HG03442 (cell line): ENCODE measurements around the gene LMAN1L.

Experiments
- ATAC-seq: cut with Tn5 transposase; IDR thresholded peaks from one replicate; pipeline ENCODE4 v1.9.1; 2021; ENCODE audit warnings: mild to moderate bottlenecking, moderate library complexity; ENCODE audit not compliant: unreplicated experiment

Gene LMAN1L

DNA sequence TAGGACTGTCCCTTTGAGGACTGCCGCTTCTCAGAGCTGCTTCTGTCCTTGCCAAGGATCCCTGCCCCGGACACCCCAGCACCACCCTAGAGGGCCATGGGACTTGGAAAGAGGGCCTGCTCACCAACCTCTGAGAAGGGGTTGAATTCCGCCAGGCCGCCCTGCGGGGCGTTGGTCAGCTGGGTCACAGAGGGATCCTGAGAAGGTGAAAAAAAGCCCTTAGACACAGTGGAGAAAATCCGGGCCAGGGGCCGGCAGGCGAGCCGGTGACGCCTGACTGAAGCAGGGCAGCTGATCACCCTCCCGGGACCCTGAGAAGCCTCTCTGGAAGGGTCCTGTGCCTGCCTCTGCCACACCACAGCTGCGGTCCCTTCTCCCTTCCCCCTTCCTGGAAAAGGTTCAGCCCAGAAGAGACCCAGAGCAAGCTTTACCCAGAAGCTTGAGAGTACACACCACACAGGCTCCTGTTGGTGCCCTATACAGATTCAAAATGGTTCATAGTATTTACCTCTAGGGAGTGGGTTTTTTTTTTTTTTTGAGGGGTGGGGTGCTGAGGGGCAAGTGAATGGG, 41.9 kb downstream of the LMAN1L start:
- ATAC-seq = no peak

DNA sequence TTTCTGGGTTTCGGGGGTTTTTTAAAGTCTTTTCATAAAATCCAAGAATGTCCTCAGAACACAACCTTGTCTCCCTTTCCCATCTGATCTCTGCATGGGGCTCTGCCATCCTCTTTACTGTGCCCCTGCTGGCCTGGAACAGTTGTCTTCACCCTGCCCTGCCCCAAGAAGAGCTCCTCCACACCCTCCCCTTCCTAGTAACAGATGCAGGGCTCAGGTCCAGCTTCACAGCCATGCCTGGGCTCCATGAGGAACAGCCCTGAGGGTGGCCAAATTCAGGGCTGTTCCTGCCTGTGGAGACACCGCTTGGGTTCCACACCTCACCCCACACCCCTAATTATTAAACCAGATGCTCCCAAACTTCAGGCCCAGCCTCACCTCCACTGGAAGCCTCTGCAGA, 43.2 kb downstream of the LMAN1L start:
- no peak for ATAC-seq

GRCh38 chr15:74856537-74856936, 43.9 kb downstream of the LMAN1L start:
- ATAC-seq = no peak

DNA sequence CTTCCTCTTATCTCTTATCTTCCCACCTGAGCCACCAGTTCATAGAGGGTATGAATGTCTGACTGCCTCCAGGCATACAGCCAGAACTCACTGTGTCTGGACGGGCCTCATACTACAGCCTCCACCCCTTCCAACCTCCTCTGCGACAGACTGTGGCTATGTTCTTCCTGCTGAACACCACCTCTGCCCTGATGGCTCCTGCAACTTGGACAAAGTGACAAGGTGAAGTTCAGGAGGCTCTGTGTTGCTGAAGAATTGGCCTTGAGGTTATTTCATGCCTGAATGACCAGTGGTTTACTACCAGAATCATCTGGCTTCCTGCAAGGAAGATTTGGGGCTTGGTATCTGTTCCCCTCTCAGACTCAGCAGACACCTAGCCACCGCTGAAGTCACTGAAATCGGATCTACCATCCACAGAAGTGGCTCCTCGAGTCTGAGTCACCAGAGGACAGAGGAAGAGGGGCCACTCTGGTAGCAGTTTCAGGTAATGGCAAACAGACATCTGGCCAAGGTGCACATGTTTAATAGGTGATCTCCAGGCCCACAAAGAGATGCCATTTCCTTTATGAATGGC, 44.5 kb downstream of the LMAN1L start:
- no peak for ATAC-seq

DNA sequence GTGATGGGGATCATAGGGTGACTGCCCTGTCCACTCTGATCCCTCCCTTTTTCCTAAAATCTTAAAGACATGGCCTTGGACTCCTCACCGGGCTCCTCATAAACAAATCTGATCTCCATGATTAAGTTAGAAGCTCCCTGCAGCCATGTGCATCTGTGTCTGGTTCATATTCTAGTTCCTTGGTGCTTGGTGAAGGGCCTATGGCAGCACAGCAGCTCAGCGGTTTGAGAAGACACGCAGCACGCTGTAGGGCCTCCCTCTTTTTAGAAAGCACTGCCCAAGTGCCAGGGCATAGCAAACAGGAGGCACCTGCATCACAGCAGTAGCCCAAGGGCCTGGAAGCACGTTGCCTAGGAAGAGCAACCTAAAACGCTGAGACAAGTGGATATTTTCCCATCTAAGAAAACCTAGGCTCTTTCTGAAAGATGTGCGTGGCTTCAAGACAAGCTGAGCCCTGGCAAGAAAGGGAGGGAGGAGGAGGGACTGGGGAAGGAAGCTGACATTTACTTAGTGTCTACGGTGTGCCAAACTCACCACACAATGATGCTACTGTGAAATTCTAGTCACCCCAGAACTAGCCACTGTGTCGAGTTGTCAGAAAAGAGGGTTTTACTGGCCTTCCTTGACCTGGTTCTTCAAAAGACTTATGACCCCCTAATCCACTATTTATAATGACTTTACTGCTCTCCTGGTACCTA, 45.2 kb downstream of the LMAN1L start:
- ATAC-seq = no peak

DNA sequence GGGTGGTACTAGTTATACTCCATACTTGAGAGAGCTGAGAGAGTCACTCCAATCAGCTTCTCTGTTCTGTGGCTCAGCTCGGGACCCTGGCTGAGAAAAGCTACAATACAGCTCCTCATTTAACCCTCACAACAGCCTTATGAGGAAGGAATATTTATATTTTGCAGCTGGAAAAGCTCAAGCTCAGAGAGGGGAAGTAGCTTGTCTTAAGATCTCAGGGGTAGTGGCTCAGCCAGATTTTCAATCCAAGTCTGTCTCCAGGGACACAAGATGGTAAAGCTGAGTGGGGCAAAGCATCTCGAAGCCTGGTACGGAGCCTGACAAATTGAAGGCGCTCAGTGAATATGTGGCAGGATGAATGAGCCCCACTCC, 45.7 kb downstream of the LMAN1L start:
- ATAC-seq = no peak

DNA sequence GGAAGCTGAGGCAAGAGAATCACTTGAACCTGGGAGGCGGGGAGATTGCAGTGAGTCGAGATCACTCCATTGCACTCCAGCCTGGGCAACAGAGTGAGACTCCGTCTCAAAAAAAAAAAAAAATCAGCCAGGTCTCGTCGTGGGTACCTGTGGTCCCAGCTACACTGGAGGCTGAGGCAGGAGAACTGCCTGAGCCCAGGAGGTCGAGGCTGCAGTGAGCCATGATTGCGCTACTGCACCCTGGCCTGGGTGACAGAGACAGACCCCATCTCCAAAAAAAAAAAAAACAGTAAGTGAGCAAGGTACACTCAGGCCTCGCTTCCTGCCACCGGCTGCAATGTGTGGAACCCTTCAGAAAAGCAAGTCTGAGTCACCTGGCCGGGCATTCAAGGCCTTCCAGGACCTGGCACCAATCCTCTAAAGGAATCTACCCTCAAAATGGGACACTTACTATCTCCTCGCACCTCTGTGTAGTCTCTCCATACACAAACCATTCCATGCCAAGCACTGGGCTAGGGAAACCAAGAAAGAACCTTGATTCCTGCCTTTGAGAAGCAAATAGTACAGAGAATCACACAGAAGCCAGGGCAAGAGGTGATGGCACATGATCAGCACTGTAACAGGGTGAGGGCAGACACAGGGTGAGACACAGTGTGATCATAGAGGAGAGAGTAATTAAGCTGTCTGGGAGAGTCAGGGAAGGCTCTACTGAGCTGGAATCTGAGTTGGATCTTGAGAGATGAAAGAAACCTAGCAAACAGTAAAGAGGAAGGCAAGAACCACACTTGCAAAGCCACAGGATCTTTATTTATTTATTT, 50.8 kb downstream of the LMAN1L start:
- ATAC-seq = no peak

- ATAC-seq = no peak
Measured at GRCh38 chr15:74864296-74864695, 51.7 kb downstream of the LMAN1L start.

DNA sequence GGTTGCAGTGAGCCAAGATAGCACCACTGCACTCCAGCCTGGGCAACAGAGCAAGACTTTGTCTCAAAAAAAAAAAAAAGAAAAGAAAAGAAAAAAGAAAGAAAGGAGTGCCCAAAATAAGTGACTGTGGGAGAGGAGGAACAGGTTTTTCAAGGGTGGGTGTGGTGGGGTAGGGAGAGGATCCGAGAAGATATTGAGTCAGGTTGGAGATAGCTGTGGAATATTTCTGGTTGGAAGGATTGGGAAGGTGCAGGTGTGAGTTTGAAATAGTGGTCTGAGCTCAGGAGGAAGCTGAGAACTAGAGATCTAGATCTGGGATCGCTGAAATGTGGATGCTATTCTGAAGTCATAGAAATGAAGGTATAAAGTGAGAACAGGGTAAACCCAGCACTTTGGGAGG, 52.7 kb downstream of the LMAN1L start:
- ATAC-seq = no peak

- ATAC-seq = no peak
Measured at GRCh38 chr15:74866090-74866489, 53.5 kb downstream of the LMAN1L start.

- ATAC-seq = no peak
Measured at GRCh38 chr15:74867466-74868038, 54.9 kb downstream of the LMAN1L start.

GRCh38 chr15:74868059-74868458, 55.4 kb downstream of the LMAN1L start:
- ATAC-seq = no peak

DNA sequence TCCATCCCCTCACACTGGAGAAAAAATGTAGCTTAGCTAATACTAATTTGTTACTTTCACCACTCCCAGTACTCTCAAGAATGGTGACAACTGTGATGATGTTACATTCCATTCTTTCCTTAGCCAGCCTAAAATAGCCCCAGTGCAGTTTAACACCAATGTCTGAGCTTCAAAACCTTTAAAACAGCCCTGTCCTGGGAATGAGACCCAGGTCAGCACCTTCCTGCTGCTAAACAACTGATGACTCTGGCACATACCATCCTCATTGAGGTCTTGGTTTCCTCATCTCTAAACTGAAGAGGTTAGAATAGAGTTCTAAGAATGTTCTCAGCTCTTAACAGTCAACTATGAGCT, 56.7 kb downstream of the LMAN1L start:
- ATAC-seq = no peak

GRCh38 chr15:74869726-74870407, 57.2 kb downstream of the LMAN1L start:
- ATAC-seq = peak; percentile 31

GRCh38 chr15:74870436-74871215, 58.0 kb downstream of the LMAN1L start:
- no peak for ATAC-seq

DNA sequence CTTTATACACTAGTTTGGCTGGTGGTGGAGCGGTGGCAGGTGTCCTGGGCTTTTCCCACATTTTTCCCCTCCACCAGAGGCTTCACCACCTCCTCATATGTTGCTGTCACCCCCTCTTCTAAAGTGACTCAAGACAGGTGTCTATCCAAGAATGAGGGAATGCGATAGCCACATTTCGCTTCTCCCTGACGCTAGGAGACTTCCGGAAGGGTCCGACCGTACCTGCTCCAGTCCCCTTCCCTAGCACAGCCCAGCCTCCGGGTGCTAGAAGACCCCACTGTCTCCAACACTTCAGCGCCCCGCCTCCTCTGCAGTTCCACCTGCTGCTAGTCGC, 60.0 kb downstream of the LMAN1L start:
- no peak for ATAC-seq

GRCh38 chr15:74873036-74873755, 60.6 kb downstream of the LMAN1L start, which contains the start of gene SCAMP2:
TSS of gene SCAMP2 (minus strand) at chr15:74873365. CDS start at chr15:74873255, 110 bp downstream.
- peak; percentile 75 for ATAC-seq

GRCh38 chr15:74873756-74874424, 61.3 kb downstream of the LMAN1L start:
- ATAC-seq = no peak
